ENCODE results near the gene MACROD2.

- TF ChIP-seq CTCF (IDR thresholded peaks at IDR 0.05) = no peak
- no peak for TF ChIP-seq POLR2A (IDR thresholded peaks at IDR 0.05)
These were observed 475.0 kb downstream of the MACROD2 start for GRCh38 chr20:14470231-14470899.
